Esophagus muscularis mucosa (tissue), 3 donors: ENCODE measurements around the gene SLC39A10.

Experiments used
- CTCF ChIP-seq, 3 experiments: fragments of 200-600 bp in 2 of 3; fragments of 450-650 bp in 1 of 3; sonication (generic) in 2 of 3; IDR thresholded peaks; one replicate each; pipeline ENCODE4 v1.5.1; 2017 to 2019; ENCODE audit warnings: antibody characterized with exemption in 3 of 3, mild to moderate bottlenecking in 2 of 3, moderate library complexity in 1 of 3
- POLR2A ChIP-seq: fragments of 450-650 bp; IDR thresholded peaks from one replicate; pipeline ENCODE4 v1.6.1; 2017; ENCODE audit warnings: antibody characterized with exemption, moderate library complexity, mild to moderate bottlenecking, low read depth
- POLR2AphosphoS5 ChIP-seq, 2 donors: sonication (generic); formaldehyde crosslinking; IDR thresholded peaks; one replicate each; pipeline ENCODE4 v1.6.1; 2017; ENCODE audit warnings: antibody characterized with exemption in 2 of 2

DNA sequence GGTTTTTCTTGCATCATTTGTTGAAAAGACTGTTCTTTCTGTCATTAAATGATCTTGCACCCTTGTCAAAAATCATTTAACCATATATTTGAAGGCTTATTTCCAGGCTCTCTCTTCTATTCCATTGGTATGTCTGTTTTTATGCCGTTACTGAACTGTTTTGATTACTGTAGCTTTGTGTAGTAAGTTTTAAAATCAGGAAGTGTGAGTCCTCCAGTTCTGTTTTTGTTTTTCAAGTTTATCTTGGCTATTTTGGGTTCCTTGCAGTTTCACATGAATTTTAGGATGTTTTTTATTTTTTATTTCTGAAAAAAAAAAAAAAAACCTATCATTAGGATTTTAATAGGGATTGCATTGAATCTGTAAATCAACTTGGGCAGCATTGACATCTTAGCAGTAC, 39.0 kb downstream of the SLC39A10 start:
- TF ChIP-seq POLR2AphosphoS5 (IDR thresholded peaks at IDR 0.05), result no peak
- TF ChIP-seq CTCF (IDR thresholded peaks at IDR 0.05), result no peak
- no peak for TF ChIP-seq POLR2A
